ENCODE measurements around the gene PELI3.
"Not testable (repeated sequence)": the region's sequence is repeated elsewhere in the genome, so short reads cannot be mapped to it uniquely, and the experiment has no call there.

PELI3 gene

DNA sequence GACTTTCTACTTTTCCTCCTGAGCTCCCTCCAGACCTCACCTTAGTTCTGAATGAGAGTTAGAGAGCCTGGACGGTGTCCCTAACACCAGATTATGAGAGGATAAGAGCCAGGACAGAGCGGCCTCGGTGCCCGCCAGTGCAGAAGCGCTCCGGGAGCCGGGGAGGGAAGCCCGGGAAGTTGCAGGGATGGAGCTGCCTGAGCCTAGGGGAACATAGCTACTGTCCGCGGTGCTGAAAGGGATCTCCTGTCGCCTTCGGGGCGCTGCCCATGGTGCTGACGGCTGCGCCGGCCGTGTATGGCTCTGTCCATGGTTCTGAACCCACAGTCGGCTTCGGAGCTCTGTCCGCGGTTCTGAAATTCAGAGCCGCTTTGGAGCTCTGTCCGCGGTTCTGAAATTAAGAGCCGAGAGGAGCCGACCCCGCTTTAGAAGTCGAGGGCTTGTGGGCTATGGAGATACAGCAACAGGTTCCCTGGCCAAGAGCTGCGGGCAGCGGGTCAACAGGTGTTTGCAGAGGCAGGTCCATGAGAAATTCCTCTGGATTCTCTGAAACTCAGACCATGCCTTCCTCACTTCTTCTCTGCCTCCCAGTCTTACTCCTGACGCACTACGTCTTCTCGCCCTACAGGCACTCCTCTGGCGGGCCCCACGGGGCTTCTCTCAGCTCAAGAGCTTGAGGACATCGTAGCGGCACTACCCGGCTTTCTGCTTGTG, 45.1 kb upstream of the PELI3 start:
- H3K27ac ChIP-seq = no peak overlapping the region
- no peak for TF ChIP-seq CTCF (IDR thresholded peaks at IDR 0.05)

DNA sequence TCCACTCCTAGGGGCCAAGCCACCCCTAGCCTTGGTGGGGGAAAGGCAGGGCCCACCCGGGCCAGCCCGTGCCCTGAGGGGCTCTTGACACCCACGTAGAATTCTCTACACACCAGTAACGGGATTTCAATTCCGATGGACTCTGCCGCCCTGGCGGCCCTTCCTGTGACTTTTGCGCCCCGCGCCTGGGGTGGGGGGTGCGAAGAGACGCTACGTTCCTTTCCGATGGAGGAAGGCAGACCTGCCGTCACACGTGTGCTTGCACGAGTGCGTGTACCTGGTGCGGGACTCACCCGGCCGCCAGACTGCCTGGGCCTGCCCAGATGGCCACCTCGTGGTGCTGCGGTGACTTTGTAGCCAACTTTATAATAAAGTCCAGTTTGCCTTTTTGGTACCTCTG, 40.4 kb upstream of the PELI3 start:
- TF ChIP-seq CTCF (IDR thresholded peaks at IDR 0.05) = no peak; the same call in 1 of the 2 replicates
- no peak for TF ChIP-seq ZFX (IDR thresholded peaks at IDR 0.05; ENCODE audit: borderline replicate concordance)
- no peak overlapping the region for H3K27ac ChIP-seq

DNA sequence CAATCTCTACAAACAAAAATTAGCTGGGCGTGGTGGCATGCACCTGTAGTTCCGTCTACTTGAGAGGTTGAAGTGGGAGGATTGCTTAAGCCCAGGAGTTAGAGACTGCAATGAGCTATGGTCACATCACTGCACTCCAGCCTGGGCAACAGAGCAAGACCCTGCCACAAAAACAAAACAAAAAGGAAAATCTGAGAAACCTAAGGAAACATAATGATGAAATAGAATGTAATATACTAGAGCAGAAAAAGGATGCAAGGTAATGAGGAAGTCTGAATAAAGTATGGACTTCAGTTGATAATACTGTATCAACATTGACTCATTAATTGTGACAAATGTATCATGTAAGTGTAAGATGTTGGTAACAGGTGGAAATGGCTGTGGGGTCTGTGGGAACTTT, 37.8 kb upstream of the PELI3 start:
- no peak overlapping the region for H3K27ac ChIP-seq
- TF ChIP-seq ZFX (IDR thresholded peaks at IDR 0.05; ENCODE audit: borderline replicate concordance) = no peak

- peak; percentile 92 for TF ChIP-seq CTCF (IDR thresholded peaks at IDR 0.05)
- TF ChIP-seq ZFX (IDR thresholded peaks at IDR 0.05; ENCODE audit: borderline replicate concordance) = no peak
- no peak overlapping the region for H3K27ac ChIP-seq
Measured at GRCh38 chr11:66429983-66430602, 36.6 kb upstream of the PELI3 start.

- H3K27ac ChIP-seq = not testable (repeated sequence)
Measured at GRCh38 chr11:66431287-66431686, 35.4 kb upstream of the PELI3 start.

- not testable (repeated sequence) for H3K27ac ChIP-seq
Measured at GRCh38 chr11:66431871-66432329, 34.8 kb upstream of the PELI3 start.

- H3K27ac ChIP-seq = no peak overlapping the region
- TF ChIP-seq ZFX (IDR thresholded peaks at IDR 0.05; ENCODE audit: borderline replicate concordance) = no peak
- TF ChIP-seq CTCF (IDR thresholded peaks at IDR 0.05) = no peak
Measured at GRCh38 chr11:66432597-66432996, 34.1 kb upstream of the PELI3 start.

DNA sequence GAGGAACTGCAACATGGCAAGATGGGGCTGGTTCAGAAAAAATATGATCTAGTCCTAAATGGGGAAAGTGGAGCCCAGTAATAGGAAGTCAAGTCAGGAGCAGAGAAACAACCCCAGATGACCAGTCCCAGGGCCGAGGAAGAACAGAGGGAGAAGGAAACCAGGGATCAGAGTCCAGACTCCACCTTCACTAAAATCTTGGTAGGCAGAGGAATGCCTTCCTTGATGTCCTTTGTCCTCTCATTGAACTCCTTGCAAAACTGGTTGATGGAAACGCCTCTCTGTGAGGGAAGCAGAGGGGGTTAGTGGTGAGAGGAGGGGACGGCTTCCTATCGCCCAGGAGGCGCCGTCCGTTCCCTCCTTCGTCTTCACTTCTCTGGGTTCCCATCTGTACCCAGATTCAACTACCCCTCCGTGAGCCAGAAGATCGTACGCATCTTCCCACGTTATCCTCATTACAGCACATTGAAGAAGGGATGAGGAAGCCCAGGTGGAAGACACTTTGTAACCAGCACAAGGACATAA, 28.7 kb upstream of the PELI3 start:
- H3K27ac ChIP-seq = peak overlapping the region; percentile 79
- no peak for TF ChIP-seq CTCF (IDR thresholded peaks at IDR 0.05)
- no peak for TF ChIP-seq ZFX (IDR thresholded peaks at IDR 0.05; ENCODE audit: borderline replicate concordance)
